BJ (cell line): Measurements from ENCODE around the gene ACTL8. TPM values are rescaled to one million over a fixed set of nuclear protein-coding genes. Genes with fewer than 3 reads are reported as not detected.

Experiments
- CTCF ChIA-PET: fragments of 350-600 bp; formaldehyde crosslinking; extraction: SDS; loops from one replicate; lab custom pipeline; 2021; ENCODE audit warnings: antibody characterized with exemption, inconsistent platforms; lab: Yijun Ruan, JAX
- POLR2A ChIA-PET: fragments of 300-600 bp; sonication (Branson Sonifier 250); formaldehyde crosslinking; extraction: SDS; loops from one replicate; lab custom pipeline; 2021; ENCODE audit warnings: antibody characterized with exemption; lab: Charles Lee
- DNase-seq: peaks from one replicate; pipeline ENCODE4 v3.0.0-alpha.2; 2011; ENCODE audit warnings: low read depth
- H3K27me3 ChIP-seq: 2 replicates; pipeline ENCODE4 v1.6.0; 2011; ENCODE audit warnings: low read length; ENCODE audit not compliant: control insufficient read depth, insufficient read depth
- H3K36me3 ChIP-seq: 2 replicates; pipeline ENCODE4 v1.5.1; 2011; ENCODE audit warnings: low read length; ENCODE audit not compliant: control insufficient read depth, insufficient read depth
- H3K4me3 ChIP-seq: 2 replicates; pipeline ENCODE4 v1.5.1; 2011; ENCODE audit warnings: low read depth, mild to moderate bottlenecking, control low read depth, low read length
- polyA plus RNA-seq: library from polyadenylated mRNA; depleted of rRNA; stranded (reverse); fragments of >200 nt; gene quantifications from 2 replicates; pipeline ENCODE4 v1.2.3, GENCODE V29; 2011
- TF ChIP-seq, protein P1 (sequence below): IDR thresholded peaks from 2 replicates; pipeline ENCODE4 v1.5.1; 2011; ENCODE audit warnings: low read depth, mild to moderate bottlenecking, control low read depth, inconsistent platforms, low read length, moderate library complexity; ENCODE audit not compliant: insufficient read depth

The ACTL8 gene
- polyA plus RNA-seq, 1 experiment, result 0.07 TPM

DNA sequence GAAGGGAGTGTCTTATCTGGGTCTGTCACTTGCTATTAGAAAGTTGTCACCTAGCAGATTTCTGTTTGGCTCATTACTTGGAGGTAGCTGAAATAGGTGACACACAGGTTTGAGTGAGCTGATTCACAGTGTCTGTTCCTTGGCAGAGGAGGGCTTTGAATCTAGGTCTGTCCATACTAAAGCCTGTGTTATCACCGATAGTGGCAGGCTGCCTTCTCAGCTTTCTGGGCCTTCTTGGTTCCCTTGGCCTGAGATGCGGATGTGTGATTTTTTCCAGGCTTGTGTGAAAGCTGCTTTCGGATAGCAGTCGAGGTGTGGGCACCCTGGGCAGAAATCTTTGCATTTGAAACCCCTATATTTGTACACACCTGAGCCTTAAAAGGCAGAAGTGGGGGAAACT, 73.9 kb downstream of the ACTL8 start:
- POLR2A ChIA-PET, result no interaction called here
- TF ChIP-seq, protein P1, sequence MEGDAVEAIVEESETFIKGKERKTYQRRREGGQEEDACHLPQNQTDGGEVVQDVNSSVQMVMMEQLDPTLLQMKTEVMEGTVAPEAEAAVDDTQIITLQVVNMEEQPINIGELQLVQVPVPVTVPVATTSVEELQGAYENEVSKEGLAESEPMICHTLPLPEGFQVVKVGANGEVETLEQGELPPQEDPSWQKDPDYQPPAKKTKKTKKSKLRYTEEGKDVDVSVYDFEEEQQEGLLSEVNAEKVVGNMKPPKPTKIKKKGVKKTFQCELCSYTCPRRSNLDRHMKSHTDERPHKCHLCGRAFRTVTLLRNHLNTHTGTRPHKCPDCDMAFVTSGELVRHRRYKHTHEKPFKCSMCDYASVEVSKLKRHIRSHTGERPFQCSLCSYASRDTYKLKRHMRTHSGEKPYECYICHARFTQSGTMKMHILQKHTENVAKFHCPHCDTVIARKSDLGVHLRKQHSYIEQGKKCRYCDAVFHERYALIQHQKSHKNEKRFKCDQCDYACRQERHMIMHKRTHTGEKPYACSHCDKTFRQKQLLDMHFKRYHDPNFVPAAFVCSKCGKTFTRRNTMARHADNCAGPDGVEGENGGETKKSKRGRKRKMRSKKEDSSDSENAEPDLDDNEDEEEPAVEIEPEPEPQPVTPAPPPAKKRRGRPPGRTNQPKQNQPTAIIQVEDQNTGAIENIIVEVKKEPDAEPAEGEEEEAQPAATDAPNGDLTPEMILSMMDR, result no peak
- CTCF ChIA-PET, result interaction anchor here (1.1 to 4.8 kb wide), 4 partner anchors 14 to 167 kb away, joined by 4 to 62 read pairs (median 18); no protein-coding TSS in a partner anchor
- no peaks in the 10 kb centered on the region for H3K27me3 ChIP-seq
- H3K4me3 ChIP-seq, result no peak overlapping the region
- H3K36me3 ChIP-seq, result no peaks in the 10 kb centered on the region
- DNase-seq, result no peak

GRCh38 chr1:17829579-17829978, 74.4 kb downstream of the ACTL8 start:
- POLR2A ChIA-PET, result interaction anchor here (0.6 kb wide), 1 partner anchor 249 kb away, joined by 3 read pairs; no protein-coding TSS in a partner anchor
- H3K36me3 ChIP-seq, result no peaks in the 10 kb centered on the region
- no peaks in the 10 kb centered on the region for H3K27me3 ChIP-seq
- H3K4me3 ChIP-seq, result no peak overlapping the region
- TF ChIP-seq, protein P1, result no peak
- CTCF ChIA-PET, result interaction anchor here (1.0 to 4.8 kb wide), 2 partner anchors 167 to 168 kb away, joined by 3 to 62 read pairs; no protein-coding TSS in a partner anchor
- no peak for DNase-seq

DNA sequence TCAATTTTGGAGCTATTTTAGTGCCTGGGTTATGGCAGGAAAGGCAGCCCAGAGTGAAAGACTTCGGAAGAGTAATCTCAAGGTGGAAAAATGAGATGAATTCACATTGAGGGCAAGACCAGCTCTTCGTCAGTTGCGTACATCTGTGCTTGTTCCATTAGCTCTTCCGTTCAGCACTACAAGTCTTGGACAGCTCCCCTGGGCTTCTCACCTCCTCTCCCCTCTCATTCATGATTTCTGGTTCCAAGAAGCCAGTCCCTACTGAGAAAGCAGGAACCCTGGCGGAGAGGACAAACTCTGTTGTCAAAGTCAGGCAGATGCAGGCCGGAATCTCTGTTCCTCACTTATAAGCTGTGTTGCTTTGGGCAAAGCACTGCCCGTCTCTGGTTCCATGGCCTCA, 76.5 kb downstream of the ACTL8 start:
- no peak overlapping the region for H3K4me3 ChIP-seq
- ChIA-PET POLR2A (no interaction called here), CTCF (interaction anchor here (1.9 kb wide), 1 partner anchor 170 kb away, joined by 9 read pairs; no protein-coding TSS in a partner anchor)
- TF ChIP-seq, protein P1, result no peak
- H3K27me3 ChIP-seq, result no peaks in the 10 kb centered on the region
- DNase-seq, result no peak
- H3K36me3 ChIP-seq, result no peaks in the 10 kb centered on the region

GRCh38 chr1:17833661-17834501, 78.7 kb downstream of the ACTL8 start:
- Histone ChIP-seq H3K4me3 (no peak overlapping the region), H3K27me3 (no peaks in the 10 kb centered on the region), H3K36me3 (no peaks in the 10 kb centered on the region)
- no peak for DNase-seq
- POLR2A ChIA-PET, result no interaction called here
- TF ChIP-seq, protein P1, result no peak
- CTCF ChIA-PET, result interaction anchor here (1.0 to 2.8 kb wide), 2 partner anchors 8 to 172 kb away, joined by 4 to 20 read pairs; no protein-coding TSS in a partner anchor

DNA sequence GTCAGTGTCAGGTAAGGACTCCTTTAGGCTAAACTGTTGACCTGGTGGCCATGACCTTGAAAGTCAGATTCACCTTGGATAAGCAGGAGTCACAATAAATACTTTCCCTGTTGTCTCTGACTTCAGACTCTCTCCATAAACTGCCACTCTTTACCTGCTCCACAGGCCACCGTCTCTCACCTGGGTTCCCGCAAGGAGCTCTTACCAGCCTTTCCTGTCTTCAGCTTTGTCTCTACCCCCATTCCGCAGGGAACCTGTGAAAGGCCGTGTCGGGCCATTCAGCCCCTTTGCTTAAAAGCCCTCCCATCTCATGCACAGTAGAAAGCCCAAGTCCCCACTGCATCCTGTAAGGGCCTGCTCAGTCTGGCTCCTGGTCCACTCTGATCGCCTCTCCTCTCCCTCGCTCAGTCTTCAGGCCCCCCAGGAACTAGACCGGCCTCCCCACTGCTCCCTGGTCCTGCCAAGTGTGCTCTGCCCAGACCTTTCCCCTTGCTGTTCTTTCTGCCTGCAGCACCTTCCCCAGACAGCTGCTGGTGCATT, 79.5 kb downstream of the ACTL8 start:
- DNase-seq, result no peak
- no peak overlapping the region for H3K4me3 ChIP-seq
- no peaks in the 10 kb centered on the region for H3K36me3 ChIP-seq
- ChIA-PET POLR2A (no interaction called here), CTCF (interaction anchor here (0.7 to 2.8 kb wide), 3 partner anchors 9 to 266 kb away, joined by 3 to 20 read pairs (median 4); no protein-coding TSS in a partner anchor)
- TF ChIP-seq, protein P1, result no peak
- H3K27me3 ChIP-seq, result no peaks in the 10 kb centered on the region
